ENCODE results near the gene MITF.

DNA sequence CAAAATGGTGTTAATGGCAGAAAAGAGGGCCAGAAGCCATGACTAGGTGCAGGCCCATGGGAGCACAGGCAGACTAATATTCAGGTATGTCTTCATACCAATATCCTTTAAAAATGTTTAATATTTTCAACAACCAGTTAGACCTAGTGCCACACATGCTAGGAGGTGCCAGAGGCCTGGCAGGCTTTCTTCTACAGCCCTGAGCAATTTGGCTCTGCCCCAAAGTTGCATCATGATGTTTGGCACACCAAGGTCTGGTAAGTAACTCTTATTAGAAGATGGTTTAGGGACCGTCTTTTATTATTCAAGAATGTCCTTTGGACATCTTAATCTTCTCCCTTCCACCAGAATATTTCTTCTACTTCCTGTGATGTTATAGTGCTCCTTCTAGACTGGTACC lies 34.8 kb downstream of the MITF start:
- TF ChIP-seq CTCF (IDR thresholded peaks at IDR 0.05) (no peak), EZH2 (IDR thresholded peaks at IDR 0.05; ENCODE audit: borderline replicate concordance, insufficient read depth, low read depth, low read length, poor library complexity, severe bottlenecking) (no peak)
